DMS 273 (cell line): Measurements from ENCODE around the gene EPHA4.

Experiments used
- DNase-seq: peaks from one replicate; lab custom pipeline; 2025; ENCODE audit not compliant: unreplicated experiment; lab: John Stamatoyannopoulos, UW

EPHA4 gene

GRCh38 chr2:221448057-221448843 lies 123.9 kb downstream of the EPHA4 start:
- no peak for DNase-seq

GRCh38 chr2:221447310-221447709 lies 124.8 kb downstream of the EPHA4 start:
- no peak for DNase-seq

- DNase-seq: no peak
These were observed 126.0 kb downstream of the EPHA4 start for GRCh38 chr2:221446140-221446539.

DNA sequence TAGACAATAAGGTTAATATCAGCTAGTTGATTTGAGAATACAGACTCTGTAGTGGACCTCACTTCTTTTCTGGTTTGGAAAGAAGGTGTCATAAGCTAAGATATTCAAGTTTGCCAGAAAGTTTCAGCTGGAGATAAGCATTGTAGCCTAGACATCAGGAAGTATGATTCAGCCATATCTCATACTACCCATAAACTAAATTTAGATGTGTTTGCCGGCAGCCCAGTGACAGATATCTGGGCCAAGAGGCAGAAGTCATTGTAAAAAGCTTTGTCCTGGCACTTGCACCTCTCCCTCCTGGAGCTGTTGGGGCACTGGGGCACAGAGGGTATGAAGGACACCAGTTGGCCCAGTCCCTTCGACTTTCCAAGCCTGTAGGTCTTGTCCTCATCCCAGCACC lies 128.0 kb downstream of the EPHA4 start:
- DNase-seq: no peak

GRCh38 chr2:221443645-221444044 lies 128.5 kb downstream of the EPHA4 start:
- DNase-seq: no peak

- DNase-seq: peak; percentile 37
These were observed 130.0 kb downstream of the EPHA4 start for GRCh38 chr2:221442128-221442527.

- no peak for DNase-seq
These were observed 132.2 kb downstream of the EPHA4 start for GRCh38 chr2:221439761-221440479.

- no peak for DNase-seq
These were observed 135.0 kb downstream of the EPHA4 start for GRCh38 chr2:221437056-221437455.

DNA sequence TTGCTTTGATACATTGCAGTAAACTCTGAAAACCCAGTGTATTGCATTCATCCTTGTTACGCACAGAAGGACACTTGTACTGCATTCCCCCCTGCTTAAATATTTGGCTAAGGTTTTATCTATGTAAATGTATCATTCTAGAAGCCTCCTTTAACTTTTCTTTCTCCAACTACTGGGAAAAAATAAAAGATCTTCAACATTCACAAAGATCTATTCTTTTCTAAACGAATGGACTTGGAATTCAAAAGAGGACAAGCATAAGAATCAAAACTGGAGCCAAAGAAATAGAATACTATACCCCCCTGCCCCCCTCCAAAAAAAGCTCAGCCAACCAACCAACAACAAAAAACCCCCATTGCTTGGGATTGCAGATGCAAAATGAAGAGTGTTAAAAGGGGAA lies 136.9 kb downstream of the EPHA4 start:
- no peak for DNase-seq

DNA sequence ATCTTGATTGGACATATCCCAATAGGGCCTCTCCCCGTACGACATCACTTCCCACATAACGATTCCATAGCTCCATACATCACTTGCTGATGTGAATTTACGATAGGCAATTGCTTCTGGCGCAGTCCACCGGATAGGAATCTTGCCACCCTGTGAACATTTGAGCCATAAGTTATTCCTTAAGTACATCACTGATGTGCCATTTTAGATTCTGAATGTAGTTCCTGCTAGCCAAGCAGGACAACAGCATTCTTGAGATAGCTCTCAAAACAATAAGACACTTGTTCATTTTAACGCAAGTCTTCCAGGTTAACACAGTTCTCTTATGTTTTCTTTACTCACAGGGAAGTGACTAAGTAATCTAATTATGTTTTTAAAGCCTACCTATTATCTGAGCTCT lies 138.0 kb downstream of the EPHA4 start:
- DNase-seq: no peak

GRCh38 chr2:221431477-221431876 lies 140.6 kb downstream of the EPHA4 start:
- no peak for DNase-seq

GRCh38 chr2:221429741-221430491 lies 142.2 kb downstream of the EPHA4 start:
- peak; percentile 96 for DNase-seq

GRCh38 chr2:221428896-221429295 lies 143.2 kb downstream of the EPHA4 start:
- no peak for DNase-seq

DNA sequence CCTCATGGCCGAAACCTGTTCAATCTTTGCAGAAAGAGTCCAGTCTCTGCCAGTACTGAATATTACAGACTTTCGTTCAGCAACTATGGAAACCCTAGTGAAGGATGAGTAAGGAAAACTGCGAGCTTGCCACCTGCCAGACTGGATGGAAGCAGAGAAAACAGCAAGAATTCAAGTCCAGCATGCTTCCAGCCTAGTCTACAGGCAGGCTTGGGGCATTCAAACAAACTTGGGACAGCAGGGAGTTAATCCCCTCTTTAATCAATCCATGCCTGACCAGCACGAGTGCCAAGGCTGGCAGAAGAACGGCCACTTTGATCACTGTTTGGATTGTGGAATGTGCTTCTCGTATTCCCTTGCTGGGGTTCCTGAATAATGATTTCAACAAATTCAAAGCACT lies 145.2 kb downstream of the EPHA4 start:
- DNase-seq: peak; percentile 24

GRCh38 chr2:221425891-221426290 lies 146.2 kb downstream of the EPHA4 start:
- DNase-seq: no peak

- no peak for DNase-seq
These were observed 146.8 kb downstream of the EPHA4 start for GRCh38 chr2:221425353-221425752.

DNA sequence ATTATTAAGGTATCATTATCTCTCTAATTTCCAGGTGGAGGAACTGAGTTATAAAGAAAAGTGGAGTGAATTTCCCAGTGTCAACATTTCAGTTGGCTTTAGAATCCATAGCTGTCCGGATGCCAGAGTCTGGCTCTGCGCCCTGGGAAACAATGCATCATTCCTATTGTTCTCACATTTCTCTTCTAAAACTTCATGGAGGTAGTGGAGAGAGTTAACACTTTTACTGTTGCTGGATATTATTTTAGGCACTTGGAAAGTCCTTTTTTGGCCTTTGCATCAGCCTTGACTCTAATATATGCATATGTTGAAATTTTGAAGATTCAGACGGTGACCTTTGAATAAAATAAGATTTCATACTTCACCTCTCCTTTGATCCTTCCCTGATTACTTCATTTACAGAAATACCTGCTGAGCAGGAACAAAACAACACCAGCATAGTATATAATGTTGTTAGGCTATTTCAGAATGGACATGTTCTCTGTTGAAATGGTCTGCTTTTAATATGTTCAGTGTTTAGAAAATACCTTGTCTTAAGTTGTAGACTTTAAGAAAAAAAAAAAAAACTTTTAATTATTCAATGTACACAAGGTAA lies 148.8 kb downstream of the EPHA4 start:
- DNase-seq: no peak

- no peak for DNase-seq
These were observed 149.4 kb downstream of the EPHA4 start for GRCh38 chr2:221422516-221423209.

- DNase-seq: no peak
These were observed 151.9 kb downstream of the EPHA4 start for GRCh38 chr2:221420245-221420644.

GRCh38 chr2:221415789-221416188 lies 156.3 kb downstream of the EPHA4 start:
- DNase-seq: no peak

DNA sequence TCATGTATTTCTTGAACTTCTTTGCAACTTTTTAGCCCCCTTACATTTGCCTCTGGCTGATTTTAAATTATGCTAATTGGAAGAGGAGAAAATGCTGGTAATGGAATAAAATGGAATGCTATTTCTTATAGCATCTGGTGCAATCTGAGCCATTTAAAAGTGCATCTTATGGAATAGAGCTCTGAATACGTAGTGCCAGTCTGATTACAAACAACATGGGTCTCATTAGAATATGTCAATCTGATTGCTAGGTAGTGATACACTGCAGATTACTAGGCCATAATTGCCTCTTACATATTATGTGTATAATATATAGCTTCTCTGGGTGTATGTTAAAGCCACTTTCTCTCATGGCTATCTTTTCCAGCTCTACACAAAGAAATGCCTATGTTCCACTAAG lies 159.1 kb downstream of the EPHA4 start:
- no peak for DNase-seq
